Neuron (in vitro differentiated cells): ENCODE measurements around the gene PKLR.
"Not testable (repeated sequence)": the region's sequence is repeated elsewhere in the genome, so short reads cannot be mapped to it uniquely, and the experiment has no call there.

Source experiments
- H2AFZ ChIP-seq: one replicate; pipeline ENCODE4 v1.6.1; 2013; ENCODE audit warnings: low read depth, mild to moderate bottlenecking, inconsistent platforms, low read length, moderate library complexity
- H3K27me3 ChIP-seq: one replicate; pipeline ENCODE4 v1.6.1; 2013; ENCODE audit warnings: low read length; ENCODE audit not compliant: insufficient read depth
- H3K36me3 ChIP-seq: one replicate; pipeline ENCODE4 v1.6.1; 2013; ENCODE audit warnings: low read length; ENCODE audit not compliant: insufficient read depth
- H3K4me1 ChIP-seq: one replicate; pipeline ENCODE4 v1.6.1; 2013; ENCODE audit warnings: low read length; ENCODE audit not compliant: insufficient read depth
- H3K4me3 ChIP-seq: 2 replicates; pipeline ENCODE4 v1.5.1; 2013; ENCODE audit warnings: mild to moderate bottlenecking, low read length, moderate library complexity
- H3K9me3 ChIP-seq: one replicate; pipeline ENCODE4 v1.6.1; 2013; ENCODE audit warnings: low read length

PKLR gene

GRCh38 chr1:155307247-155307740 lies 6.1 kb upstream of the PKLR start:
- Histone ChIP-seq H3K4me1 (peaks cover 17% of the 10 kb centered on the region), H3K4me3 (no peak overlapping the region), H3K36me3 (peaks cover 14% of the 10 kb centered on the region), H2AFZ (no peak overlapping the region), H3K9me3 (no peaks in the 10 kb centered on the region), H3K27me3 (no peaks in the 10 kb centered on the region)

- Histone ChIP-seq H2AFZ (no peak overlapping the region), H3K27me3 (no peaks in the 10 kb centered on the region), H3K9me3 (no peaks in the 10 kb centered on the region), H3K4me3 (no peak overlapping the region), H3K36me3 (peaks cover 5% of the 10 kb centered on the region), H3K4me1 (peaks cover 15% of the 10 kb centered on the region)
Measured at GRCh38 chr1:155305881-155306391, 4.7 kb upstream of the PKLR start.

GRCh38 chr1:155304558-155305063 lies 3.4 kb upstream of the PKLR start:
- H3K4me1 ChIP-seq: peaks cover 4% of the 10 kb centered on the region
- H3K4me3 ChIP-seq: no peak overlapping the region

GRCh38 chr1:155300553-155301329 lies 497 bp downstream of the PKLR start:
- Histone ChIP-seq H2AFZ (no peak overlapping the region), H3K9me3 (peaks cover 3% of the 10 kb centered on the region), H3K4me1 (peaks cover 7% of the 10 kb centered on the region), H3K4me3 (no peak overlapping the region), H3K36me3 (no peaks in the 10 kb centered on the region), H3K27me3 (peaks cover 2% of the 10 kb centered on the region)

More at GRCh38 chr1:155304558-155305063, 3.4 kb upstream of the PKLR start:
- H2AFZ ChIP-seq: no peak overlapping the region
- H3K27me3 ChIP-seq: no peaks in the 10 kb centered on the region
- H3K36me3 ChIP-seq: no peaks in the 10 kb centered on the region
- no peaks in the 10 kb centered on the region for H3K9me3 ChIP-seq

- no peak overlapping the region for H3K4me3 ChIP-seq
- H3K4me1 ChIP-seq: peaks cover 7% of the 10 kb centered on the region
- peaks cover 6% of the 10 kb centered on the region for H3K9me3 ChIP-seq
- no peaks in the 10 kb centered on the region for H3K36me3 ChIP-seq
- no peak overlapping the region for H2AFZ ChIP-seq
- peaks cover 10% of the 10 kb centered on the region for H3K27me3 ChIP-seq
Measured at GRCh38 chr1:155300024-155300423, 1.2 kb downstream of the PKLR start.

GRCh38 chr1:155297384-155297783 lies 3.9 kb downstream of the PKLR start:
- Histone ChIP-seq H3K4me1 (peaks cover 7% of the 10 kb centered on the region), H3K27me3 (peaks cover 22% of the 10 kb centered on the region), H3K4me3 (no peak overlapping the region), H2AFZ (no peak overlapping the region), H3K9me3 (peaks cover 15% of the 10 kb centered on the region), H3K36me3 (no peaks in the 10 kb centered on the region)

GRCh38 chr1:155296661-155297060 lies 4.6 kb downstream of the PKLR start:
- Histone ChIP-seq H2AFZ (no peak overlapping the region), H3K27me3 (peaks cover 22% of the 10 kb centered on the region), H3K9me3 (peaks cover 15% of the 10 kb centered on the region), H3K36me3 (no peaks in the 10 kb centered on the region), H3K4me1 (peaks cover 7% of the 10 kb centered on the region), H3K4me3 (no peak overlapping the region)

GRCh38 chr1:155295942-155296267 lies 5.3 kb downstream of the PKLR start:
- Histone ChIP-seq H3K36me3 (no peaks in the 10 kb centered on the region), H2AFZ (no peak overlapping the region), H3K4me1 (peaks cover 7% of the 10 kb centered on the region), H3K9me3 (peaks cover 15% of the 10 kb centered on the region), H3K4me3 (no peak overlapping the region), H3K27me3 (peaks cover 22% of the 10 kb centered on the region)

- no peaks in the 10 kb centered on the region for H3K36me3 ChIP-seq
- H2AFZ ChIP-seq: no peak overlapping the region
- peaks cover 7% of the 10 kb centered on the region for H3K4me1 ChIP-seq
- H3K27me3 ChIP-seq: peaks cover 22% of the 10 kb centered on the region
- H3K9me3 ChIP-seq: peaks cover 15% of the 10 kb centered on the region
- no peak overlapping the region for H3K4me3 ChIP-seq
Measured at GRCh38 chr1:155295183-155295941, 5.9 kb downstream of the PKLR start.

GRCh38 chr1:155294520-155295182 lies 6.6 kb downstream of the PKLR start:
- no peaks in the 10 kb centered on the region for H3K36me3 ChIP-seq
- H3K9me3 ChIP-seq: peaks cover 15% of the 10 kb centered on the region
- H2AFZ ChIP-seq: no peak overlapping the region
- H3K4me3 ChIP-seq: no peak overlapping the region
- H3K27me3 ChIP-seq: peaks cover 22% of the 10 kb centered on the region
- H3K4me1 ChIP-seq: peaks cover 7% of the 10 kb centered on the region

GRCh38 chr1:155293086-155293749 lies 8.0 kb downstream of the PKLR start:
- H3K4me3 ChIP-seq: no peak overlapping the region
- H3K36me3 ChIP-seq: peaks cover 7% of the 10 kb centered on the region
- H3K9me3 ChIP-seq: peaks cover 15% of the 10 kb centered on the region
- H2AFZ ChIP-seq: no peak overlapping the region
- H3K27me3 ChIP-seq: peaks cover 22% of the 10 kb centered on the region
- H3K4me1 ChIP-seq: peaks cover 7% of the 10 kb centered on the region

- H3K4me3 ChIP-seq, H2AFZ ChIP-seq, H3K4me1 ChIP-seq: not testable (repeated sequence)
- peaks cover 15% of the 10 kb centered on the region for H3K9me3 ChIP-seq
- H3K36me3 ChIP-seq: peaks cover 19% of the 10 kb centered on the region
- H3K27me3 ChIP-seq: peaks cover 22% of the 10 kb centered on the region
Measured at GRCh38 chr1:155291006-155291405, 10.2 kb downstream of the PKLR start.
